Smooth muscle cell of the brain vasculature (primary cell): ENCODE measurements around the gene IFNL1.
"Not testable (repeated sequence)": the region's sequence is repeated elsewhere in the genome, so short reads cannot be mapped to it uniquely, and the experiment has no call there.

ENCODE experiments used
- DNase-seq: peaks from one replicate; pipeline ENCODE4 v3.0.0-alpha.2; 2012; ENCODE audit warnings: low read depth, low spot score

Gene IFNL1

GRCh38 chr19:39270036-39270871 lies 26.0 kb upstream of the IFNL1 start:
- DNase-seq, result no peak

GRCh38 chr19:39273859-39274258 lies 22.3 kb upstream of the IFNL1 start:
- not testable (repeated sequence) for DNase-seq

- no peak for DNase-seq
Measured at GRCh38 chr19:39275578-39275977, 20.6 kb upstream of the IFNL1 start.

GRCh38 chr19:39276740-39277139 lies 19.5 kb upstream of the IFNL1 start:
- DNase-seq, result no peak

- DNase-seq, result no peak
Measured at GRCh38 chr19:39277598-39277997, 18.6 kb upstream of the IFNL1 start.

- no peak for DNase-seq
Measured at GRCh38 chr19:39282021-39282420, 14.2 kb upstream of the IFNL1 start.

GRCh38 chr19:39284032-39284431 lies 12.2 kb upstream of the IFNL1 start:
- no peak for DNase-seq

- DNase-seq, result no peak
Measured at GRCh38 chr19:39293394-39293793, 2.8 kb upstream of the IFNL1 start.

GRCh38 chr19:39296906-39297305 lies 699 bp downstream of the IFNL1 start:
- DNase-seq, result no peak

GRCh38 chr19:39297931-39298634 lies 1.9 kb downstream of the IFNL1 start:
- no peak for DNase-seq

- no peak for DNase-seq
Measured at GRCh38 chr19:39299404-39299803, 3.2 kb downstream of the IFNL1 start.

- no peak for DNase-seq
Measured at GRCh38 chr19:39299832-39300231, 3.6 kb downstream of the IFNL1 start.

GRCh38 chr19:39301021-39301420 lies 4.8 kb downstream of the IFNL1 start:
- DNase-seq, result no peak

- no peak for DNase-seq
Measured at GRCh38 chr19:39301562-39301961, 5.4 kb downstream of the IFNL1 start.

- no peak for DNase-seq
Measured at GRCh38 chr19:39303373-39304184, 7.4 kb downstream of the IFNL1 start.

GRCh38 chr19:39304185-39304513 lies 7.9 kb downstream of the IFNL1 start:
- DNase-seq, result no peak

- no peak for DNase-seq
Measured at GRCh38 chr19:39304701-39305571, 8.7 kb downstream of the IFNL1 start.

GRCh38 chr19:39306075-39306474 lies 9.9 kb downstream of the IFNL1 start:
- DNase-seq, result no peak

GRCh38 chr19:39307046-39307821 lies 11.0 kb downstream of the IFNL1 start:
- no peak for DNase-seq

GRCh38 chr19:39307822-39308530 lies 11.8 kb downstream of the IFNL1 start:
- DNase-seq, result no peak
